GM10847 (cell line): ENCODE measurements around the gene ZNRF3.

Source experiments
- POLR2A ChIP-seq: IDR thresholded peaks from 2 replicates; pipeline ENCODE4 v1.6.1; 2011; ENCODE audit not compliant: insufficient read length; ENCODE audit errors: extremely low read depth

The ZNRF3 gene

GRCh38 chr22:29037340-29037932 is 154.1 kb downstream of the ZNRF3 start:
- TF ChIP-seq POLR2A = no peak

GRCh38 chr22:29039148-29039547 is 155.8 kb downstream of the ZNRF3 start:
- no peak for TF ChIP-seq POLR2A

- no peak for TF ChIP-seq POLR2A
These were observed 157.3 kb downstream of the ZNRF3 start for GRCh38 chr22:29040385-29041275.

- TF ChIP-seq POLR2A = no peak
These were observed 158.0 kb downstream of the ZNRF3 start for GRCh38 chr22:29041408-29041807.

- TF ChIP-seq POLR2A = no peak
These were observed 160.7 kb downstream of the ZNRF3 start for GRCh38 chr22:29043906-29044575.

GRCh38 chr22:29044657-29045176 is 161.3 kb downstream of the ZNRF3 start:
- TF ChIP-seq POLR2A = no peak

GRCh38 chr22:29048822-29049654 is 165.7 kb downstream of the ZNRF3 start:
- no peak for TF ChIP-seq POLR2A

- TF ChIP-seq POLR2A = no peak
These were observed 166.4 kb downstream of the ZNRF3 start for GRCh38 chr22:29049655-29050263.

GRCh38 chr22:29050457-29050856 is 167.1 kb downstream of the ZNRF3 start:
- TF ChIP-seq POLR2A = no peak

- no peak for TF ChIP-seq POLR2A
These were observed 169.8 kb downstream of the ZNRF3 start for GRCh38 chr22:29053048-29053702.

- no peak for TF ChIP-seq POLR2A
These were observed 170.9 kb downstream of the ZNRF3 start for GRCh38 chr22:29054251-29054767.

- TF ChIP-seq POLR2A = no peak
These were observed 171.9 kb downstream of the ZNRF3 start for GRCh38 chr22:29055192-29055830.

- TF ChIP-seq POLR2A = no peak
These were observed 173.1 kb downstream of the ZNRF3 start for GRCh38 chr22:29056472-29056871.
